GM19025 (cell line): ENCODE measurements around the gene UBE2R2.
"Not testable (repeated sequence)": the region's sequence is repeated elsewhere in the genome, so short reads cannot be mapped to it uniquely, and the experiment has no call there.

ENCODE experiments used
- ATAC-seq: cut with Tn5 transposase; IDR thresholded peaks from one replicate; pipeline ENCODE4 v1.9.1; 2021; ENCODE audit warnings: mild to moderate bottlenecking, low read depth, moderate library complexity; ENCODE audit not compliant: unreplicated experiment

Gene UBE2R2

DNA sequence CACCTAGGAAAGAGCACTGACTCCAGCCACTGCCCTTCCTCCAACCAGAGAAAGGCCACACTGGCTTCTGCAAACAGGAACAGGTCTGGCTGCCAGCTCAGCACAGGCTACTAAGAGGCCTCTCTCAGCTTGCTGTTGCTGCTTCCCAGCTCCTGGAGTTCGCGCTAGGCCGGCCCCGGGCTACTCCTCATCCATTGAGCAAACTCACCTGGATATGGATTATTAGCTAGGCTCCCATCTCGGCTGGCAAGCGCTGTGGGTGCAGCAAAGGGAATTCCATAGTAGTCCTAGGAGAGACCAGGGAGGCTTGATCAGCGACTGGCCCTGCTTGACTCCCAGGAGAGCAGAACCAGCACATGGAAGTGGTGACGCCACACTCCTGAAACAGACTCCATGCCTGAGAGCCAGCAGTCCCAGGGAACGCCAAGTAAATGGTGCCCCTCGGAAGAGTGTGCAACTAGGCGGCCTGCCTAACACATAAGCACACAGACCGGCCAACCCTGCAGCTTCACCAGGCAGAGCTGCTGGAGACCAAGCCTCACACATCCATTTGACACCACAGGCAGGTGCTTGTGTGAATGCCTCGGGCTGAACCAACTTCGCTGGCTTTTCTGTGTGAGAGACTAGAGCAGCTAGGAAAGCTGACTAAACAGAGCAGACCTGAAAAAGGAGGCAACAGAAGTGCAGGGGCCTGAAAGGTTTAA is 107.2 kb downstream of the UBE2R2 start:
- ATAC-seq: no peak

DNA sequence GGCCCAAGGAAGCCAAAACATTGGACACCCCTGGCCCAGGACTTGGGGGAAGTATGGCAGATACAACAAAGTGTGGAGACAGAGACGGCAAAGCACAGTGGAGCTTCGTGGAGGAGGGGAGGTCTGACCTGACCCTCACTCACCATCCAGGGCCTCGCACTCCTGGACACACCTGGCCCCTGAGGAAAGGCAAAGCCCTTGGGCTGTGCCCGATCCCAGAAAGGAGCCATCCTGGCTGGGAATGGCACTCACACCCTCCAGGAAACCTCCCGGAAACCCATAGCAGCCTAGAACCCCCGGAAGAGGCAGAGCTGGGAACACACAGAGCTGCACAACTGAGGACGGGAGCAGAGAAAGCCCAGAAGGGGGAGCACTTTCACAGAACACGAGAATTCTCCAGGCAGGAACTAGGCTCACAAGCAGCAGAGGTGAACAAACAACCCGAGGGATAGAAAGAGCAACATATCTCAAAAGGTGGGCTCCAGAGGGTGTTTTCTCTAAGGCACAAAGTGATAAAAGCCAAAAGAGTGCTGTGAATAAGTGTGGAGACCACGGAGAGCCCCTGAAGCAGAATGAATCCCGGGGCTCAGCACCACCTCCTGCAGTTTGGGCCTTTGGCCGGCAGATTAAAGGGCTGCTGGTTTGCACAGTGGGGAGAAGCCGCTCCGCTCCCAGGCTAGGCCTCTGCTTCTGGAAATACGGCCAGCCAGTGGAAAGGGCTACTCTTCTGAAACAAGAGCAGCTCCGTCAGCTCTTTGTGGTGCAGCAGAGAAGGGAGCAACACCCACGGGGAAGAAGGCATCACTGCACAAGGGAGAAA is 108.2 kb downstream of the UBE2R2 start:
- ATAC-seq: no peak

DNA sequence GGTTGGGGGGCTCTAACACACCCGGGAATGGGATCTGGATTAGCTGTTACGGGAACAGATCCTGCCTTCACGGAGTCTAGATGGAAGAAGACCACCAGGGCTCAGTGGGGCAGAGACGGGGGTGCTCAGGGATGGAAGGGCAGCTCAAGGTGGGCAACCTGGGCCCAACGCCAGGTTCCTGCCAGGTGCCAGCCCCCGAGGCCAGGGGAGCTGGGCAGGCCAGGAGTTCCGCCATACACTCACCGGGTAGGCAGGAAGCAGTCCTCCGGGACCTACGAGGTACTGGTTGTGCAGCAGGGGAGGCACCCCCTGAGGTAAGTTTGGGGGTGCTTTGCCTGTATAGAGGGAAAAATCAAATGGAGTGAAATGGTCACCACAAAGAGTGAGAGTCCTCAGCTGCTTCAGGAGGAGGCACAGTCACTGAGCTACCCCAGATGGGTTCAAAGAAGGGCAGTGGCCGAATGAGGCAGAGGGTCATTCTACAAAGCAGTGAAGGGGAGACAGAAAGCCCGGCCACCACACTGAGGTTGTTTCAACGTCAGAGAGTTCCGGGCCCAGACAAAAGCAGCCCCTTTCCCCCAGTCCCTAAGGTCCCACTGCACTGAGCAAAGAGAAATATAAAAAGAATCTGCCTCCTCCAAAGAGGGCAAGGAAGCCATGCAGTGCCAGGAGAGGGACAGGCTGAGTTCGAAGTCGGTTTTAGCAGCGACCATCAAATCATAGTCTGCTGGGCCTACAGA is 110.0 kb downstream of the UBE2R2 start:
- no peak for ATAC-seq

DNA sequence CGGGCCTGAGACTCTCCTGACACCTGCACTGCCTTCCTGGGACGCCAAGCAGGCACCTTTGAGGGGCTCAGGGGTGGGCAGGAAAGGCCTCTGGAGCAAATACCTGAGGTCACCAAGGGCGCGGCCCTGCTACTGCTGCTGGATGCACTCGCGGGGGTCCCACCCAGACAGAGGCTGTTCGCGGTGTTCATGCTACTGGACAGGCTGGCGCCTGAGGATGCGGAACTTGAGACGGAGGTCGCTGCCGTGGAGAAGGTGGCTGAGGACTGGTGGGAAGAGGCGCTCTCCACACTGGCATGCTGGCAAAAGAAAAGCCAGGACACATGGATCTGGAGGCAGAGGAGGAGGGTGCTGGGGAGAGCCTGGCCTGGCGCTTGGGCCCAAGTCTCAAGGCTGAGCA is 110.7 kb downstream of the UBE2R2 start:
- ATAC-seq: no peak

DNA sequence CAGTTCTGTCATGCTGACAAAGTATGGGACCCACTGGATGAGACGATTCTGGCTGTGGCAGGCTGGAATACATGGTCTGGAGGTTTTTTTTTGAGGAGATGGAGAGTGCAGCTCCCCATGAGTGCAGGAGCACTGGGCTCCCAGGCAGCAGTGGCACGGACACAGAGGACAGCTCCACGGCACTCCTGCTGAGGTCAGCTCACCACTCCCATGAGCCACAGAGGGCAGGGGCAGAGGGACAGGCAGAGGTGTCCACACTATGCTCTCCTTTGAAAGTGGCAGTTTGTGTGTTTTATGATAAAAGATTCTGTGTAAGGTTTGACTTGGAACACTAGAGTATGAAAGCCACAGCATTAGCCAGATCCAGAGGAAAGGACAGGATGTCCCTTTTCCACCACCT is 114.4 kb downstream of the UBE2R2 start:
- ATAC-seq: no peak

DNA sequence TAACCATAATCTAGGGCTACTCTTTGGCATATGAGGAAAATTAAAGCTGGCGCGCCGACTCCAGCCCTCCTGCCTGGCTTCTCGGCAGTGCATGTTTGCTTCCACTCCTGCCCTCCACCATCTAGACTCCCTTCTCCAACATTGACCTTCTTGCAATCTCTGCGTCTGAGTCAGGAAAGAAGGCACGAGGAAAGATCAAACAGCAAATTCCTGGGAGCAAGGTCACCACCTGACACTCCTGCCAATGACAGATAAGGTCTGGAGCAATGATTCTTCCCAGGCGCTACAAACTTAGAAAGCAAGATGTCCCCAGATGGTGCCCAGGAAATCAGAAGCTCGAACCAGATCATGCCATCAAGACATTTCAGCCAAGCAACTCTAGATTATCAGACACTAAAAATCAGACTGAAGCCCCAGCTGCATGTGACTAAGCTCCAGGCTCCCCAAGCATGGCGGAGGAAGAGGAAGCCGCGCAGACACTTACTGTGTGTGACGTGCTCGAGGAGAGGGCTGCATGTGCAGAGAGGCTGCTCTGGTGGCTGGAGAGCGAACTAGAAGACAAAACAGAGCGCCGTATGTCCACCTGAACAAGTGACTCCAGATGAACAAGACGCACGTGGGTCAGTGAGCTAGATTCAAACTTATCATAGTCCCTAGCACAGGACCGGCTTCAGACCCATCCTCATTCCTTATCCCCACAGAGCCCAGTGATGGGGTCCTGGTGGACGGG is 115.3 kb downstream of the UBE2R2 start:
- no peak for ATAC-seq

DNA sequence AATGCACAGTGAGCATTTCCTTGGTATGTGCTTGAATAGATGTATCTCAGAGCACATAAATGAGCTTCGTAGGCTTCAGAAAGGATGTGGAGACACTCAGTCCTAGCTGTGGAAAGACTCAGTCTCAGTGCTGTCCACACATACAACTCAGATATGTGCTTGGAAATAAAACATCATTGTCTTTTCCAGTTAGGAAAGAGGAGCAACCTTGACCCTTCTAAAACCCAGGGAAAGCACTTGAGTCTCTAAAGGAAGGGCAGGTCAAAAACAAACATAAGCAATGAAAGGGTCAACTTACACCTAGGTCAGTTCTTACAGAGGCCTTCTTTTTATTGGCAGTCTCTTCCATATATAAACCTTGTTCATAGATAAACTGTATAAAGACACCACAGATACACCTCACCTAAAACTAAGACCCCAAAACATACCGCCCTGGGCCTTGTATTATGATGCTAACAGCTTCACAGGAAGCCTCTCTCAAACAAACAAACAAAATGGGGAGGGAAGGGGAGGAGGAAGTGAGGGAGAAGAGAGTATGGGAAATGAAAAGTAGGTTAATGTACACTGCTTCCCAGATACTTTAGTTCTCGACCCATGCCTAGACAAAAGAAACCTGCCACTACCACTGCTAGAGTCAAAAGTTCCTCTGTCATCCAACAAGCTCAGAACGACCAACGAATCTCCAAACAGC is 117.4 kb downstream of the UBE2R2 start:
- ATAC-seq: no peak

DNA sequence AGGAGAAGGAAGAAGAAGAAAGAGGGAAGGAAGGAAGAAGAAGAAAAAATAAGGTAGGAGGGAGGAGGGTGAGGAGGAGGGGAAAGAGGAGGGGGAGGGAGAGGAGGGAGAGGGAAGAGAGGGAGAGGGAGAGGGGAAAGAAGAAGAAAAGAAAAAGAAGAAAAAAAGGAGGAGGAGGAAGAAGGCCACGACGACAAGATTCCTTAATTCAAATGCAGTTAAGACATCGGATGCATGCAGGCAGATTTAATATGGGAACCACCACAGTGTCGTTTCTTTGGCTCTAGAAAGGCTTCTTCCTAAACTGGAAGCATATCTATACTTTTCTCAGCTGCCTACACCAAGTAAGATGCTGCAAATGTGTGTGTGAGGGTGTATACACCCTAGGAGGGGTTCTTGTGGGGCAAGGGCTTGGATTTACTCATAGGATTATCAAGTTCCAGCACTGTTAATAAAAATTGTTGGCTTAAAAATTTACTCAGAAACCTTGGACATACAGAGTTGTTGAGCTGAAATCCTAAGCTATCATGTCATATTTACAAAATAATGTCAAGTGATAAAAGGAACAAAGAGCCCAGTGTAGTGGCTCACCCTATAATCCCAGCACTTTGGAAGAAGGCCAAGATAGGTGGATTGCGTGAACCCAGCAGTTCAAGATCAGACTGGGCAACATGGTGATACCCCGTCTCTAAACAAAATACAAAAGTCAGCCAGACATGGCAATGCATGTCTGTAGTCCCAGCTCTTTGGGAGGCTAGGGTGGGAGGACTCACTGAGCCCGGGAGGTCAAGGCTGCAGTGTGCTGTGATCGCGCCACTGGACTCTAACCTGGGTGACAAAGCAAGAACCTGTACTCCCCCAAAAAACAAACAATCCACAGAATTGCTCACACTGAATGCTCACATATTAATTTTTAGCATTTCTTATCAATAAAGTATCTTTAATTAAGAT is 123.2 kb downstream of the UBE2R2 start:
- no peak for ATAC-seq

DNA sequence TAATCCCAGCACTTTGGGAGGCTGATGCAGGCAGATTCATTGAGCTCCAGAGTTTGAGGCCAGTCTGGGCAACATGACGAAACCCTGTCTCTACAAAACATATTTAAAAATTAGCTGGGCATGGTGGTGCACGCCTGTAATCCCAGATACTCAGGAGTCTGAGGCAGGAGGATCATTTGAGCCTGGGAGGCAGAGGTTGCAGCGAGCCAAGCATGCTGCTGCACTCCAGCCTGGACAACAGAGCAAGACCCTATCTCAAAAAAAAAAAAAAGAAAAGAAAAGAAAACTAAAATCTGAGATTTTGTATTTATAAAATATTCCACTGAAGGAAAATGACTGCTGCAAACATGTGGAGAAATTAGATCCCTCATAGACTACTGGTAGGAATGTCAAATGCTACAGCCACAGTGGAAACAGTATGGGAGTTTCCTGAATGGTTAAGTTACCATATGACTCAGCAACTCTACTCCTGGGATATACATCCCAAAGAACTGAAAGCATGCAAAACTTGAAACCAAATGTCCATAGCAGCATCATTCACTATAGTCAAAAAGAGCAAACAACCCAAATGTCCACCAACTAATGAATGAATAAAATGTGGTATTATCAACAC is 125.6 kb downstream of the UBE2R2 start:
- no peak for ATAC-seq

DNA sequence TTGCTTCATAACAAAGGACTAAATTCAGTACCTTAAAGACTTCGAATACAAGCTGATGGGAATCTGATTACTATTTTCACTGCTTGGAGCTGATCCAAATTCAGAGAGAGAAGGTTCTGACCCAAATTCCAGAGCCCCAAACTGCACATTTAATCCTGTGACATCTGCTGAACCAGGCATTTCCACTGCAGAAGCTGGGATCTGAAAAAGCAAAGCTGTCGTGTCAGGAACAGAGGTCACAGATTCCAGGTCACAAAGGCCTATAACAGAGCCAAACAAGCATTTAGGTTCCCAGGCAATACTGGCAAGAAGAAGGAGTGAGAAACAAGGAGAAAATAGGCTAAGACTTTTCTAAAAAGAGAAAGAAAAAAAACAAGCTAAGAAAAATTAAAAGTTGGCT is 126.4 kb downstream of the UBE2R2 start:
- ATAC-seq: no peak

DNA sequence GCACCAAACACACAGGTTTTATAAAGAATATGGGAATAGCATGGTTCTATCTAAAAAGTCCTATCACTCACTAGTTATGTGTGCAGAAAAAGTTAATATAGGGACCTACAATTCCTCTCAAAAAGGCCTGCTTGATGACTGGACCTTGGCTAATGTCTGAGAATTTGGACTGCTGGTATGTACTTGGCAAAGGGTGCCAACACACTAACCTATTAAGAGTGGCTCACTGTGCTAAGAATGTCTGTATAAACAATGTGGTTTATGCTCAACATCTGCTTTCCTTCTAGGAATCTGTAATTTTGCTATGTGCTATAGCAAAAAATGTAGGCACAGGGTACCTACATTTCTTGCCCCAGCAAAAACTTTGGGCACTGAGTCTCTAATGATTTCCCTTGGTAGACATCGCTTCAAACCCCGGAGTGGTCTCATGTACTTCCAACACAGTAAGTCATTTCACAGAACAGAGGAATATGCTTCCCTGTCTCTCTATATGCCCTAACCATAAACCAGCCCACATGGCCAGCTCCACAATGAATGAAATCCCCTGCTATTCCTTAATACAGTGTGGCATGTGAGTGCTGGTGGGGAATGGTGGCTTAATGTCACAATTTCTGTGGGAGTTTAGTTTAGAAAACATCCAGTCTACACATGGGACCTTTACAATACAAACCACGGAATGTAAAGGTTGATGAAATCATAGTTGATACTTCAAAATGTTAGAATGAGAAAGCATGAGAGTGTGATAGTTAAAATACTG is 130.0 kb downstream of the UBE2R2 start:
- no peak for ATAC-seq

DNA sequence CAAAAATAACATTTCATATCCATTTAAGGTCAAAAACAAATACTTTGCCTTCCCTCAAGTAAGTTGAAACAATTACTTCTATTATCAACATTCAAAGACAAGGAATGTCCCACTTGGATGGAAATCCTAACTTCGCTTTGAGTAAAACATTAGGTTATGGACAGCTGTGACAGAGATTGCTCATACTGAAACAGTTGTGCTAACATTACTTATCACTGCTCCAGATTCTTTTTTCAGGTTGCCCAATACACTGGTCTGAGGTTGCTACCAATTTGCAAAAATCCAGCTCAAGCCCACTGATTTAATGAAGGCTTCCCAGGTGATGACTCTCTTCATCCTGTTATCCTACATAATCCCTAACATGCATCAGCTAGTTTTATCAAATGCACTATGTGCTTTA is 133.4 kb downstream of the UBE2R2 start:
- no peak for ATAC-seq

DNA sequence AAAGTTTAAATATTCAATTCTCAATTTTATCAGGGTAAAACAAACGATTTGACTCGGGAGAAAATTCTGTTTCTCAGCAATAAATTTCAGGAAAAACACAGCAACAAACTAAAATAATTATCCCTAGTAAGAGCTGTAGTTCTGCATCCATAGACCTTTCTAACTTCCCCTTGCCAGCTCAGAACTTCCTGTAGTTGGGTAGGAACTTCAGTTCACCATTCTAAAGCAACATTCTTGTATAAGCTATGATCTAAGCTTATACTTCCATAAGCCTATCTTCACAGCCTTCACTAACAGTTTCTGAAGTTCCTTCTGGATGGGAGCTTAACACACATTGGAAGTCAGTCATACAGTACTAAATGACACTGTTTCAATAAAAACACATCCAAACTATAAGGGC is 135.1 kb downstream of the UBE2R2 start:
- no peak for ATAC-seq

DNA sequence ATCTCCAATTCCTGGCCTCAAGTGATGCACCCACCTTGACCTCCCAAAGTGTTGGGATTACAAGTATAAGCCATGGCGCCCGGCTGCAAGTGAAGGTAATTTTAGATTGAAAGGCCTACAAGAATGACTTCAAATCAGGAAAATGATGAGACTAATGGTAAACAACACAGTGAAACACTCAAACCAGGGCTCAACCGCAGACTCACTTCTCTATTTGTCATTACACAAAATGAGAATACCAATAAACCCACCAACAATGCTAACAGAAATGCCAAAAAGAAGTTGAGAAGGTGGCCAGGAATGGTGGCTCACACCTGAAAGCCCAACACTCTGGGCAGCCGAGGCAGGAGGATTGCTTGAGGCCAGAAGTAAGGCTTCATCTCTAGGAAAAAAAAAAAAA is 139.6 kb downstream of the UBE2R2 start:
- ATAC-seq: no peak

DNA sequence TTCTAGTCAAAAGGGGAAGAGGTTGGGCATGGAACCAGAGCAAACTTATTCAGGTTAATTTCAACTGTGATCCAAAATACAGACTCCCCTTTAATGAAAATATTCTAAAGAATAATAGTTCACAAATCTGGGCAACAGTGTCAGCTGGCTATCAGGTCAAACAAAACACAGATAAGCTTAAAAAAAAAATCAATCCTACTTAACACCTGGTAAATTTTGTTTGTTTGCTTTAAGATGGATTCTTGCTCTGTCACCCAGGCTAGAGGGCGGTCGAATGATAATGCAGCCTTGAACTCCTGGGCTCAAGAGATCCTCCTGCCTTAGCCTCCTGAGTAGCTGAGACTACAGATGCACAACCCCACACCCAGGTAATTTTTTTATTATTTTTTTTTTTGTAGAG is 142.8 kb downstream of the UBE2R2 start:
- ATAC-seq: no peak

DNA sequence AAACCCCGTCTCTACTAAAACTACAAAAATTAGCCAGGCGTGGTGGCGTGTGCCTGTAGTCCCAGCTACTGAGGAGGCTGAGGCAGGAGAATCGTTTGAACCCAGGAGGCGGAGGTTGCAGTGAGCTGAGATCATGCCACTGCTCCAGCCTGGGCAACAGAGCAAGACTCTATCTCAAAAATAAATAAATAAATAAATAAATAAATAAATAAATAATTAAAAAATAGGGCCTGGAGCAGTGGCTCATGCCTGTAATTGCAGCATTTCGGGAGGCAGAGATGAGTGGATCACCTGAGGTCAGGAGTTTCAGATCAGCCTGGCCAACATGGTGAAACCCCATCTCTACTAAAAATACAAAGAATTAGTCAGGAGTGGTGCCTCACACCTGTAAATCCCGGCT is 145.5 kb downstream of the UBE2R2 start:
- ATAC-seq: not testable (repeated sequence)

DNA sequence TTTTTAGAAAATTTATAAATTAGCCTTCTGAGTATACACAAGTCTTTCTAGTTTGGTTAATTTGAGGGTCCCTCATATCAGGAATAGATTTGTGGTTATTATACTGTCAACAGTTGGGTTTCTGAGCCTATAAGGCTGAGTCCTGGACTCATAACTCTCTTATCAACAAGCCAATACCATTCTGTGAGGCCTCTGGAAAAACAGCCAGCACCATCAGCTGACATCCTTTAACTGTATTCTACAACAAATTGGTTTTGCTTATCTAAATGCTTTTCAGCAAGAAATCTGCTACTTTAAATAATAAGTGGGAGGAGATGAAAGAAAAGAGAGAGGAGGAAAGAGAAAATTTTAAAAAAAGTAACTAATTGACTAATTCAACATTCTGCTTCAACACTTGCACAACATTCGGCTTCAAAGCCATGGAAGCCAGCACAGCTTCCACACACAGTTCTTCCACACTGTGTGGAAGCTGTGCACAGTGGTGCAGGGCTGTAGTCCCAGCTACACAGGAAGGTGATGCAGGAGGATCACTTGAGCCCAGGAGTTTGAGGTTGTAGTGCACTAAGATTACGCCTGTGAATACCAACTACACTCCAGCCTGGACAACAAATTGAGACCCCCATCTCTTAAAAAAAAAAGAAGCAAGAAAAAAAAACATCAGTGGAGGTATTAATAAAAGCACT is 147.3 kb downstream of the UBE2R2 start:
- ATAC-seq: no peak
